Endothelial cell of umbilical vein (primary cell): ENCODE results near the gene DENND5B. TPM values are rescaled to one million over a fixed set of nuclear protein-coding genes. Genes with fewer than 3 reads are reported as not detected.

Experiments used
- BruUV-seq: library from RNA; stranded (reverse); fragments of 400-500 nt; replicated peaks from 2 replicates; lab custom pipeline; 2021; lab: Mats Ljungman, UMichigan
- CTCF ChIA-PET: fragments of 300-600, 350-600 bp; sonication (Branson Sonifier 250); formaldehyde crosslinking; loops from one replicate; lab custom pipeline; 2021; ENCODE audit warnings: antibody characterized with exemption, inconsistent platforms; lab: Charles Lee
- POLR2A ChIA-PET: fragments of 300-600, 350-600 bp; sonication (Branson Sonifier 250); formaldehyde crosslinking; loops from one replicate; lab custom pipeline; 2021; ENCODE audit warnings: antibody characterized with exemption, inconsistent platforms; lab: Charles Lee
- DNase-seq: peaks from one replicate; pipeline ENCODE4 v3.0.0-alpha.2; 2011; ENCODE audit warnings: low read depth, low spot score
- FAIRE-seq: peaks from 2 replicates; lab custom pipeline; 2011; peaks lifted over from hg19 to GRCh38; lab: Jason Lieb, UNC
- H2AFZ ChIP-seq: 2 replicates; pipeline ENCODE4 v1.6.0; 2012; ENCODE audit warnings: low read depth, low read length, control low read depth, inconsistent platforms
- H3K27ac ChIP-seq: 2 replicates; pipeline ENCODE4 v1.5.1; 2011; ENCODE audit warnings: low read depth, mild to moderate bottlenecking, control low read depth, low read length, moderate library complexity; ENCODE audit not compliant: insufficient read depth
- H3K27me3 ChIP-seq, 2 experiments: 2 replicates each; pipeline versions ENCODE4 v1.6.0 to v1.6.1; 2011; ENCODE audit warnings: low read length in 2 of 2, mixed read lengths in 1 of 2; ENCODE audit not compliant: control insufficient read depth in 2 of 2, insufficient read depth in 2 of 2
- H3K36me3 ChIP-seq, 2 experiments: 2 replicates in 1 of 2; 3 replicates in 1 of 2; pipeline ENCODE4 v1.5.1; 2011; ENCODE audit warnings: low read length in 2 of 2, mild to moderate bottlenecking in 1 of 2, moderate library complexity in 1 of 2; ENCODE audit not compliant: control insufficient read depth in 2 of 2, insufficient read depth in 2 of 2; ENCODE audit errors: extremely low read depth in 1 of 2
- H3K4me1 ChIP-seq: 3 replicates; pipeline ENCODE4 v1.5.1; 2011; ENCODE audit warnings: mild to moderate bottlenecking, low read length; ENCODE audit not compliant: control insufficient read depth, insufficient read depth; ENCODE audit errors: extremely low read depth
- H3K4me2 ChIP-seq: 2 replicates; pipeline ENCODE4 v1.6.1; 2011; ENCODE audit warnings: low read length, control low read depth, mixed read lengths; ENCODE audit not compliant: insufficient read depth
- H3K4me3 ChIP-seq, 3 experiments: fragments of 200-600 bp in 1 of 3; sonication (generic), shearing (Covaris generic) in 1 of 3; replicated peaks in 1 of 3; 2 replicates each; pipeline ENCODE4 v1.5.1; 2011 to 2016; ENCODE audit warnings: control low read depth in 3 of 3, low read length in 3 of 3, mild to moderate bottlenecking in 2 of 3, inconsistent platforms in 1 of 3, low read depth in 1 of 3, moderate library complexity in 1 of 3; ENCODE audit not compliant: insufficient read depth in 1 of 3
- H3K79me2 ChIP-seq: 2 replicates; pipeline ENCODE4 v1.6.0; 2012; ENCODE audit warnings: low read length, inconsistent platforms; ENCODE audit not compliant: control insufficient read depth, insufficient read depth
- H3K9ac ChIP-seq: replicated peaks from 2 replicates; pipeline ENCODE3; 2011; ENCODE audit warnings: low read length, control low read depth; ENCODE audit not compliant: insufficient read depth; ENCODE audit errors: extremely low read depth
- H3K9me1 ChIP-seq: replicated peaks from 3 replicates; pipeline ENCODE4 v1.6.0; 2011; ENCODE audit warnings: mild to moderate bottlenecking, low read length; ENCODE audit not compliant: control insufficient read depth, insufficient read depth; ENCODE audit errors: extremely low read depth
- H3K9me3 ChIP-seq: replicated peaks from 2 replicates; pipeline ENCODE4 v1.5.1; 2012; ENCODE audit warnings: low read length, inconsistent platforms; ENCODE audit not compliant: control insufficient read depth, insufficient read depth
- H4K20me1 ChIP-seq: replicated peaks from 2 replicates; pipeline ENCODE3; 2011; ENCODE audit warnings: mild to moderate bottlenecking, low read length; ENCODE audit not compliant: control insufficient read depth, insufficient read depth; ENCODE audit errors: extremely low read depth
- CTCF ChIP-seq, 2 donors: IDR thresholded peaks; 1 replicate in 1 of 2; 2 replicates in 1 of 2; pipeline ENCODE4 v1.5.1; 2011; ENCODE audit warnings: low read length in 2 of 2, mild to moderate bottlenecking in 2 of 2, moderate library complexity in 2 of 2, control low read depth in 1 of 2, inconsistent platforms in 1 of 2, low read depth in 1 of 2; ENCODE audit not compliant: insufficient read depth in 1 of 2; ENCODE audit errors: extremely low read depth in 1 of 2
- EZH2 ChIP-seq: IDR thresholded peaks from 2 replicates; pipeline ENCODE4 v1.6.1; 2012; ENCODE audit warnings: borderline replicate concordance, low read depth, mild to moderate bottlenecking, moderate library complexity, low read length, inconsistent platforms; ENCODE audit not compliant: severe bottlenecking
- FOS ChIP-seq: IDR thresholded peaks from 2 replicates; pipeline ENCODE4 v1.6.1; 2011; ENCODE audit warnings: mild to moderate bottlenecking, low read length, moderate library complexity, borderline replicate concordance; ENCODE audit not compliant: insufficient read depth
- GATA2 ChIP-seq: IDR thresholded peaks from 2 replicates; pipeline ENCODE4 v1.7.0; 2011; ENCODE audit warnings: low read depth, mild to moderate bottlenecking, moderate library complexity, mixed read lengths, low read length; ENCODE audit not compliant: insufficient read length, insufficient read depth
- JUN ChIP-seq: IDR thresholded peaks from 2 replicates; pipeline ENCODE4 v1.6.1; 2011; ENCODE audit warnings: borderline replicate concordance, low read depth; ENCODE audit not compliant: insufficient read length, insufficient read depth
- MAX ChIP-seq: IDR thresholded peaks from 2 replicates; pipeline ENCODE4 v1.6.1; 2011; ENCODE audit not compliant: insufficient read depth, insufficient read length
- MYC ChIP-seq: IDR thresholded peaks from one replicate; pipeline ENCODE4 v1.6.1; 2011; ENCODE audit warnings: mild to moderate bottlenecking, low read depth, low read length
- POLR2A ChIP-seq: IDR thresholded peaks from 2 replicates; pipeline ENCODE4 v1.6.1; 2012; ENCODE audit warnings: low read depth, mild to moderate bottlenecking, control low read depth, low read length
- POLR2AphosphoS5 ChIP-seq: IDR thresholded peaks from 2 replicates; pipeline ENCODE4 v1.6.1; 2012; ENCODE audit warnings: low read depth, mild to moderate bottlenecking, control low read depth, low read length, moderate library complexity; ENCODE audit not compliant: insufficient read depth
- dilution Hi-C: fragments of 300-500 bp; cut with MboI; formaldehyde crosslinking; loops from one replicate; pipeline ENCODE4 v1.15.0; 2019; ENCODE audit warnings: low sequenced_read_pairs; ENCODE audit not compliant: extremely low pct_ligation_motif_present
- intact Hi-C: fragments of 100-400 bp; cut with micrococcal nuclease; formaldehyde crosslinking; loops from one replicate; pipeline ENCODE4 v1.10.0; 2022
- polyA plus RNA-seq, 4 experiments: library from polyadenylated mRNA; depleted of rRNA in 3 of 4; stranded (reverse) in 3 of 4; unstranded in 1 of 4; fragments of >200 nt; gene quantifications; 2 replicates each; pipeline versions ENCODE4 v1.2.1 to v1.2.3, GENCODE V29; 2011 to 2012; ENCODE audit warnings: missing spikeins in 1 of 4
- total RNA-seq: library from RNA; stranded (reverse); gene quantifications from 2 replicates; pipeline ENCODE4 v1.2.3, GENCODE V29; 2021

The DENND5B gene
- total and polyA plus RNA-seq, 2 donors (not counting 3 experiments of a cell fraction or from before 2014, with no cell fraction given): 10.3 to 18.3 TPM

GRCh38 chr12:31629756-31630732 is 39.1 kb upstream of the DENND5B start:
- POLR2A ChIA-PET: interaction anchor here (0.5 to 0.7 kb wide), 2 partner anchors 39 to 138 kb away, joined by 3 to 8 read pairs; partner anchors contain the start of gene DENND5B
- Histone ChIP-seq H3K27ac (no peak overlapping the region), H3K4me1 (peaks cover 5% of the 10 kb centered on the region), H3K79me2 (no peaks in the 10 kb centered on the region), H3K4me2 (no peak overlapping the region), H3K27me3 (no peaks in the 10 kb centered on the region), H3K9ac (no peak overlapping the region), H3K36me3 (no peaks in the 10 kb centered on the region), H4K20me1 (no peaks in the 10 kb centered on the region), H3K4me3 (no peak overlapping the region), H3K9me1 (no peaks in the 10 kb centered on the region), H2AFZ (no peak overlapping the region), H3K9me3 (no peaks in the 10 kb centered on the region)
- CTCF ChIA-PET: interaction anchor here (0.9 to 1.0 kb wide), 3 partner anchors 33 to 227 kb away, joined by 3 to 4 read pairs (median 3); no protein-coding TSS in a partner anchor
- intact Hi-C loops: no loop called here
- TF ChIP-seq MAX (no peak), POLR2AphosphoS5 (no peak), EZH2 (no peak), CTCF (IDR thresholded peaks at IDR 0.05; ENCODE audit: extremely low read depth in 1 of 2, insufficient read depth in 1 of 2, low read depth in 1 of 2, low read length in 2 of 2) (no peak), JUN (no peak), POLR2A (no peak), GATA2 (no peak), FOS (no peak), MYC (no peak)
- FAIRE-seq: peak; percentile 43
- no TSS peak for BruUV-seq
- dilution Hi-C loops: no loop called here
- peak; percentile 77 for DNase-seq
